ENCODE results near the gene HSH2D. TPM values are rescaled to one million over a fixed set of nuclear protein-coding genes. Genes with fewer than 3 reads are reported as not detected.

HSH2D gene
- total and polyA plus RNA-seq, 9 of the 15 experiments (the other 6 are each of a cell fraction or from before 2014, with no cell fraction given) = 0.03 to 1.1 (median 0.35) TPM; not detected in 1

DNA sequence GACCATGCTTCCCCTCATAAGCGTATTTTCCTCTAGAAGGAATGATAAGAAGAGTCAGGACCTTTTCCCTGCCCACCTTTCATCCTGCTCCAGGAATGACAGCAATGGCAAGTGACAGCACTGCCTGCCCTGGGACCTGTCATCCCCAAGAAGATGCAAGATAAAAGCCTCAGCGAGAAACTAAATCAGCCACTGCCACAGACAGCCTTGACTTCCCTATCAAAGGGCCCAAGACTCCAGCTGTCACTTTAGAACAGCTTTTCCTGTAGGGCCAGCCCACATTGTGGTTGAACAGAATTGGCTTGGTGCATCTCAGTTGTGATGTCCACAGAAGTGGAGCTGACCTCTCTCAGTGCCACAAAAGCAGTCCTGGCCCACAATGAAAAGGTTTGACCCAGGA is 30.7 kb upstream of the HSH2D start (continued):
- TF ChIP-seq BMI1 (IDR thresholded peaks at IDR 0.05; ENCODE audit: low read length) = no peak
- TF ChIP-seq, protein P1, sequence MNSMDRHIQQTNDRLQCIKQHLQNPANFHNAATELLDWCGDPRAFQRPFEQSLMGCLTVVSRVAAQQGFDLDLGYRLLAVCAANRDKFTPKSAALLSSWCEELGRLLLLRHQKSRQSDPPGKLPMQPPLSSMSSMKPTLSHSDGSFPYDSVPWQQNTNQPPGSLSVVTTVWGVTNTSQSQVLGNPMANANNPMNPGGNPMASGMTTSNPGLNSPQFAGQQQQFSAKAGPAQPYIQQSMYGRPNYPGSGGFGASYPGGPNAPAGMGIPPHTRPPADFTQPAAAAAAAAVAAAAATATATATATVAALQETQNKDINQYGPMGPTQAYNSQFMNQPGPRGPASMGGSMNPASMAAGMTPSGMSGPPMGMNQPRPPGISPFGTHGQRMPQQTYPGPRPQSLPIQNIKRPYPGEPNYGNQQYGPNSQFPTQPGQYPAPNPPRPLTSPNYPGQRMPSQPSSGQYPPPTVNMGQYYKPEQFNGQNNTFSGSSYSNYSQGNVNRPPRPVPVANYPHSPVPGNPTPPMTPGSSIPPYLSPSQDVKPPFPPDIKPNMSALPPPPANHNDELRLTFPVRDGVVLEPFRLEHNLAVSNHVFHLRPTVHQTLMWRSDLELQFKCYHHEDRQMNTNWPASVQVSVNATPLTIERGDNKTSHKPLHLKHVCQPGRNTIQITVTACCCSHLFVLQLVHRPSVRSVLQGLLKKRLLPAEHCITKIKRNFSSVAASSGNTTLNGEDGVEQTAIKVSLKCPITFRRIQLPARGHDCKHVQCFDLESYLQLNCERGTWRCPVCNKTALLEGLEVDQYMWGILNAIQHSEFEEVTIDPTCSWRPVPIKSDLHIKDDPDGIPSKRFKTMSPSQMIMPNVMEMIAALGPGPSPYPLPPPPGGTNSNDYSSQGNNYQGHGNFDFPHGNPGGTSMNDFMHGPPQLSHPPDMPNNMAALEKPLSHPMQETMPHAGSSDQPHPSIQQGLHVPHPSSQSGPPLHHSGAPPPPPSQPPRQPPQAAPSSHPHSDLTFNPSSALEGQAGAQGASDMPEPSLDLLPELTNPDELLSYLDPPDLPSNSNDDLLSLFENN (IDR thresholded peaks at IDR 0.05; ENCODE audit: low read depth in 2 of 2, low read length in 2 of 2) = no peak
- no peak for TF ChIP-seq NFATC3 (IDR thresholded peaks at IDR 0.05)
- no peak for TF ChIP-seq SRF (CRISPR knock-in tag; IDR thresholded peaks at IDR 0.05)
- TF ChIP-seq, protein P2, sequence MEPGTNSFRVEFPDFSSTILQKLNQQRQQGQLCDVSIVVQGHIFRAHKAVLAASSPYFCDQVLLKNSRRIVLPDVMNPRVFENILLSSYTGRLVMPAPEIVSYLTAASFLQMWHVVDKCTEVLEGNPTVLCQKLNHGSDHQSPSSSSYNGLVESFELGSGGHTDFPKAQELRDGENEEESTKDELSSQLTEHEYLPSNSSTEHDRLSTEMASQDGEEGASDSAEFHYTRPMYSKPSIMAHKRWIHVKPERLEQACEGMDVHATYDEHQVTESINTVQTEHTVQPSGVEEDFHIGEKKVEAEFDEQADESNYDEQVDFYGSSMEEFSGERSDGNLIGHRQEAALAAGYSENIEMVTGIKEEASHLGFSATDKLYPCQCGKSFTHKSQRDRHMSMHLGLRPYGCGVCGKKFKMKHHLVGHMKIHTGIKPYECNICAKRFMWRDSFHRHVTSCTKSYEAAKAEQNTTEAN (CRISPR knock-in tag; IDR thresholded peaks at IDR 0.05) = no peak
- no peak for TF ChIP-seq LCOR (CRISPR knock-in tag; IDR thresholded peaks at IDR 0.05)
- TF ChIP-seq, protein P3, sequence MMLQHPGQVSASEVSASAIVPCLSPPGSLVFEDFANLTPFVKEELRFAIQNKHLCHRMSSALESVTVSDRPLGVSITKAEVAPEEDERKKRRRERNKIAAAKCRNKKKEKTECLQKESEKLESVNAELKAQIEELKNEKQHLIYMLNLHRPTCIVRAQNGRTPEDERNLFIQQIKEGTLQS (IDR thresholded peaks at IDR 0.05) = no peak
- TF ChIP-seq, protein P3 (CRISPR knock-in tag; conservative IDR thresholded peaks at IDR 0.05) = no peak
- TF ChIP-seq ZNF324 (CRISPR knock-in tag; IDR thresholded peaks at IDR 0.05) = no peak
- peak; percentile 61 for TF ChIP-seq CBFA2T2 (conservative IDR thresholded peaks at IDR 0.05)
- TF ChIP-seq ZNF253 (CRISPR knock-in tag; conservative IDR thresholded peaks at IDR 0.05) = no peak
- no peak for TF ChIP-seq KLF10 (CRISPR knock-in tag; IDR thresholded peaks at IDR 0.05)
- no peak for TF ChIP-seq EZH2 (IDR thresholded peaks at IDR 0.05; ENCODE audit: borderline replicate concordance, low read depth, low read length)
- TF ChIP-seq NCOA4 (IDR thresholded peaks at IDR 0.05; ENCODE audit: partially characterized antibody) = no peak
- no peak for TF ChIP-seq RFX1 (IDR thresholded peaks at IDR 0.05)
- no peak for TF ChIP-seq RNF2 (IDR thresholded peaks at IDR 0.05)
- no peak for TF ChIP-seq SMARCA5 (IDR thresholded peaks at IDR 0.05)
- TF ChIP-seq, protein P4, sequence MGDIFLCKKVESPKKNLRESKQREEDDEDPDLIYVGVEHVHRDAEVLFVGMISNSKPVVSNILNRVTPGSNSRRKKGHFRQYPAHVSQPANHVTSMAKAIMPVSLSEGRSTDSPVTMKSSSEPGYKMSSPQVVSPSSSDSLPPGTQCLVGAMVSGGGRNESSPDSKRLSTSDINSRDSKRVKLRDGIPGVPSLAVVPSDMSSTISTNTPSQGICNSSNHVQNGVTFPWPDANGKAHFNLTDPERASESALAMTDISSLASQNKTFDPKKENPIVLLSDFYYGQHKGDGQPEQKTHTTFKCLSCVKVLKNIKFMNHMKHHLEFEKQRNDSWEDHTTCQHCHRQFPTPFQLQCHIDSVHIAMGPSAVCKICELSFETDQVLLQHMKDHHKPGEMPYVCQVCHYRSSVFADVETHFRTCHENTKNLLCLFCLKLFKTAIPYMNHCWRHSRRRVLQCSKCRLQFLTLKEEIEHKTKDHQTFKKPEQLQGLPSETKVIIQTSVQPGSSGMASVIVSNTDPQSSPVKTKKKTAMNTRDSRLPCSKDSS (IDR thresholded peaks at IDR 0.05; ENCODE audit: low read depth, partially characterized antibody) = no peak
- TF ChIP-seq CREB1 (IDR thresholded peaks at IDR 0.05) = no peak
- TF ChIP-seq CREB1 (CRISPR knock-in tag; IDR thresholded peaks at IDR 0.05) = no peak
- peak; percentile 42; the same call in 1 of the 2 replicates for TF ChIP-seq KLF16 (IDR thresholded peaks at IDR 0.05)
- no peak for TF ChIP-seq ZFPM2 (CRISPR knock-in tag; IDR thresholded peaks at IDR 0.05)
- TF ChIP-seq, protein P5, sequence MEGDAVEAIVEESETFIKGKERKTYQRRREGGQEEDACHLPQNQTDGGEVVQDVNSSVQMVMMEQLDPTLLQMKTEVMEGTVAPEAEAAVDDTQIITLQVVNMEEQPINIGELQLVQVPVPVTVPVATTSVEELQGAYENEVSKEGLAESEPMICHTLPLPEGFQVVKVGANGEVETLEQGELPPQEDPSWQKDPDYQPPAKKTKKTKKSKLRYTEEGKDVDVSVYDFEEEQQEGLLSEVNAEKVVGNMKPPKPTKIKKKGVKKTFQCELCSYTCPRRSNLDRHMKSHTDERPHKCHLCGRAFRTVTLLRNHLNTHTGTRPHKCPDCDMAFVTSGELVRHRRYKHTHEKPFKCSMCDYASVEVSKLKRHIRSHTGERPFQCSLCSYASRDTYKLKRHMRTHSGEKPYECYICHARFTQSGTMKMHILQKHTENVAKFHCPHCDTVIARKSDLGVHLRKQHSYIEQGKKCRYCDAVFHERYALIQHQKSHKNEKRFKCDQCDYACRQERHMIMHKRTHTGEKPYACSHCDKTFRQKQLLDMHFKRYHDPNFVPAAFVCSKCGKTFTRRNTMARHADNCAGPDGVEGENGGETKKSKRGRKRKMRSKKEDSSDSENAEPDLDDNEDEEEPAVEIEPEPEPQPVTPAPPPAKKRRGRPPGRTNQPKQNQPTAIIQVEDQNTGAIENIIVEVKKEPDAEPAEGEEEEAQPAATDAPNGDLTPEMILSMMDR (IDR thresholded peaks at IDR 0.05 in 2 of 3, conservative IDR thresholded peaks at IDR 0.05 in 1 of 3; ENCODE audit: insufficient read depth in 2 of 3, low read depth in 1 of 3, low read length in 3 of 3) = no peak

All from K562 (cell line).